SK-N-MC (cell line): ENCODE data around the gene AK2.

Experiments
- EZH2 ChIP-seq: fragments of 200-600 bp; sonication (generic); IDR thresholded peaks from one replicate; pipeline ENCODE4 v1.6.1; 2017; ENCODE audit warnings: antibody characterized with exemption
- POLR2AphosphoS5 ChIP-seq: IDR thresholded peaks from 2 replicates; pipeline ENCODE4 v1.6.1; 2012; ENCODE audit warnings: mild to moderate bottlenecking, low read depth, low read length, borderline replicate concordance

GRCh38 chr1:33060579-33061083, 23.9 kb upstream of the AK2 start:
- no peak for TF ChIP-seq EZH2
- no peak for TF ChIP-seq POLR2AphosphoS5
